Measurements from ENCODE around the gene ANKMY1. TPM values are rescaled to one million over a fixed set of nuclear protein-coding genes. Genes with fewer than 3 reads are reported as not detected.

The ANKMY1 gene
- total RNA-seq, 2 donors from 2014 or later: 3.7 to 7.9 TPM

GRCh38 chr2:240556553-240557100, 1.2 kb downstream of the ANKMY1 start:
- no peaks in the 10 kb centered on the region for H3K27me3 ChIP-seq
- no peak overlapping the region for H3K4me3 ChIP-seq
- DNase-seq (ENCODE audit: low spot score): no peak
- H3K36me3 ChIP-seq: no peaks in the 10 kb centered on the region
- TF ChIP-seq, protein P1, sequence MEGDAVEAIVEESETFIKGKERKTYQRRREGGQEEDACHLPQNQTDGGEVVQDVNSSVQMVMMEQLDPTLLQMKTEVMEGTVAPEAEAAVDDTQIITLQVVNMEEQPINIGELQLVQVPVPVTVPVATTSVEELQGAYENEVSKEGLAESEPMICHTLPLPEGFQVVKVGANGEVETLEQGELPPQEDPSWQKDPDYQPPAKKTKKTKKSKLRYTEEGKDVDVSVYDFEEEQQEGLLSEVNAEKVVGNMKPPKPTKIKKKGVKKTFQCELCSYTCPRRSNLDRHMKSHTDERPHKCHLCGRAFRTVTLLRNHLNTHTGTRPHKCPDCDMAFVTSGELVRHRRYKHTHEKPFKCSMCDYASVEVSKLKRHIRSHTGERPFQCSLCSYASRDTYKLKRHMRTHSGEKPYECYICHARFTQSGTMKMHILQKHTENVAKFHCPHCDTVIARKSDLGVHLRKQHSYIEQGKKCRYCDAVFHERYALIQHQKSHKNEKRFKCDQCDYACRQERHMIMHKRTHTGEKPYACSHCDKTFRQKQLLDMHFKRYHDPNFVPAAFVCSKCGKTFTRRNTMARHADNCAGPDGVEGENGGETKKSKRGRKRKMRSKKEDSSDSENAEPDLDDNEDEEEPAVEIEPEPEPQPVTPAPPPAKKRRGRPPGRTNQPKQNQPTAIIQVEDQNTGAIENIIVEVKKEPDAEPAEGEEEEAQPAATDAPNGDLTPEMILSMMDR (IDR thresholded peaks at IDR 0.05): peak in 1 of 2 donors; percentile 30
- H3K4me1 ChIP-seq: peaks cover 0 to 35% of the 10 kb centered on the region in 2 donors
- no peaks in the 10 kb centered on the region for H3K9me3 ChIP-seq
- H3K27ac ChIP-seq: no peak overlapping the region

DNA sequence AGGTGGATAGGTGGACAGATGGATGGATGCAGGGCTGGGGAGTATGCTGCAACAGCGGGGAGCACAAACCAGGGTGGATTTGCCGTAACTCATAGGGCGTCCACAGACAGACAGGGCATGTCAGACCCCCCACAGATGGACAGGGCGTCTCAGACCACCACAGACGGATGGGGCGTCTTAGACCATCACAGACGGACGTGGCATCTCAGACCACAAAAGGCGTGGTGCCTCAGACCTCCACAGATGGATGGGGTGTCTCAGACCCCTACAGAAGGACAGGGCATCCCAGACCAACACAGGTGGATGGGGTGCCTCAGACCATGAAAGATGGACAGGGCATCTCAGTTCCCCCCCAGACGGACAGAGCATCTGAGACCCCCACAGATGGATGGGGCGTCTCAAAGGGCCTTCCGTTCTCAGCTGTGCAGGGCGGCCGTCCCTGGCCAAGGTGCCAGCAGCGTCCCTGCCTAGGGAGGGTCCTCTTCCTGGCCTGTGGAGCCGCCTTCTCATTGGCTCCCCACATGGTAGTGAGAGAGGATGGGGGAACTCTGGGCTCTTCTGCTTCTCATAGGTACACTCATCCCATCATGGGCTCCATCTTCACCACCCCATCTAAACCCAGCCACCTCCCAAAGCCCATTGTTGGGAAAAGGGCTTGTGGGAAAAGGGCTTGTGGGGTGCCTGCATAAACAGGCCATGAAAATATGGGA, 2.1 kb downstream of the ANKMY1 start:
- Histone ChIP-seq H3K36me3 (no peaks in the 10 kb centered on the region), H3K27ac (no peak overlapping the region), H3K9me3 (no peaks in the 10 kb centered on the region), H3K27me3 (no peaks in the 10 kb centered on the region), H3K4me1 (peaks cover 0 to 30% of the 10 kb centered on the region in 2 donors), H3K4me3 (no peak overlapping the region)
- TF ChIP-seq, protein P1 (IDR thresholded peaks at IDR 0.05): no peak
- DNase-seq (ENCODE audit: low spot score): no peak

DNA sequence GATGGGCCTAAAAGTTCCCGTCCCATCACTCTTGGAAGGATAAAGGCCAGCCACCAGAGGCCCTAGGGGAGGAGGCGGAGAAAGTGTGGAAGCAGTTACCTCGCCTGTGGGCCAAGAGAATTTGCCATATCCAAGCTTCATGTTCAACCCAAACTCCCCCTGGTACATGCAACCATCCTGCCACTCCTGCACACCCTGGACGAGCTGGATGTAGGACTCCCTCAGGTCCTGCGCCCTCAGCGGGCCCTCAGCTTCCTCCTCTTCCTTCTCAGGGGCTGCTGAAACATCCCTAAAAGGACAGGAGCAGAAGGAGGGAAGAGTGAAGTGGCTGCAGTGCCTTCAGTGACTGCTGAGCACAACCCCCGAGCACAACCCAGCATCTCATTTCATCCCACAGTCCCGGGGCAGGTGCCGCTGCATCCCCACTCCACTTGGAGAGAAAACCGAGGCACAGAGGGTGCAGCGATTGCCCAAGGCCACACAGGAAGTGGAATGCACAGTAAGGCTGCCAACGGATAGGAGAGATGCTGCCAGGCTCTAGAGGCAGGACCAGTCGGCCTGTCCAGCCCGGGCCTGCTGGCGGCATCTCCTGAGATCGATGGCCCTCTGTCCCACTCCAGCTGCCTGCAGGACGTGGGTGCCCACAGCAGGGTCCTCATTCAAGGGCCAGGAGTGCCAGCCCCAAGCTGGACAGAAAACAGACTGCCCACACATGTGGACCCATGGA, 2.9 kb downstream of the ANKMY1 start:
- TF ChIP-seq, protein P1 (IDR thresholded peaks at IDR 0.05): no peak
- Histone ChIP-seq H3K36me3 (no peaks in the 10 kb centered on the region), H3K27ac (no peak overlapping the region), H3K27me3 (no peaks in the 10 kb centered on the region), H3K9me3 (no peaks in the 10 kb centered on the region), H3K4me3 (no peak overlapping the region), H3K4me1 (peaks cover 0 to 29% of the 10 kb centered on the region in 2 donors)
- DNase-seq (ENCODE audit: low spot score): no peak

- H3K4me3 ChIP-seq: no peak overlapping the region
- H3K4me1 ChIP-seq: peaks cover 0 to 20% of the 10 kb centered on the region in 2 donors
- H3K27me3 ChIP-seq: no peaks in the 10 kb centered on the region
- H3K36me3 ChIP-seq: no peaks in the 10 kb centered on the region
- H3K9me3 ChIP-seq: no peaks in the 10 kb centered on the region
- no peak overlapping the region for H3K27ac ChIP-seq
- TF ChIP-seq, protein P1 (IDR thresholded peaks at IDR 0.05): no peak
- DNase-seq (ENCODE audit: low spot score): no peak
Measured at GRCh38 chr2:240553956-240554480, 3.8 kb downstream of the ANKMY1 start.

DNA sequence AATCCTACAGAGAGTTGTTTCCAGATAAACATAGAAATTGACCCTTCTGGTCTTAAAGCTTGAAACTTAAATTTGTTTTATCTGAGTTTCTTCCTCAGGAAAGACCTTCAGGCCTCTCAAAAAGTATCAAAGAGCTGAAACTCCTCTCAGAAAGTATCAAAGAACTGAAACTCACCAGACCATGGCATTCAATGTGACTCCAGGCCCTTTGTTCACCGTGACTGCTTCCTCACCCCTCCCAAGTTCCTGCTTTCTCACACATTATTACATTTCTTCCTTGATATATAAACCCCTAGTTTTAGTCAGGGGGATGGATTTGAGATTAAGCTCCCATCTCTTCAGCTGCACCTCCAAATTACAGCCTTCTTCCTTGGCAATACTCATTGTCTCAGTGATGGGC, 6.0 kb downstream of the ANKMY1 start:
- Histone ChIP-seq H3K9me3 (no peaks in the 10 kb centered on the region), H3K4me3 (no peak overlapping the region), H3K36me3 (no peaks in the 10 kb centered on the region), H3K27ac (no peak overlapping the region), H3K4me1 (peaks cover 0 to 2% of the 10 kb centered on the region in 2 donors), H3K27me3 (no peaks in the 10 kb centered on the region)
- DNase-seq (ENCODE audit: low spot score): peak; percentile 5
- TF ChIP-seq, protein P1 (IDR thresholded peaks at IDR 0.05): no peak
